Bone marrow (tissue), 2 donors: ENCODE results near the gene KCNIP4.
"Not testable (repeated sequence)": the region's sequence is repeated elsewhere in the genome, so short reads cannot be mapped to it uniquely, and the experiment has no call there.

ENCODE experiments used
- DNase-seq, 2 donors: peaks; one replicate each; lab custom pipeline; 2025; lab: John Stamatoyannopoulos, UW

The KCNIP4 gene

GRCh38 chr4:20844311-20844710, 1104.3 kb downstream of the KCNIP4 start:
- no peak for DNase-seq

DNA sequence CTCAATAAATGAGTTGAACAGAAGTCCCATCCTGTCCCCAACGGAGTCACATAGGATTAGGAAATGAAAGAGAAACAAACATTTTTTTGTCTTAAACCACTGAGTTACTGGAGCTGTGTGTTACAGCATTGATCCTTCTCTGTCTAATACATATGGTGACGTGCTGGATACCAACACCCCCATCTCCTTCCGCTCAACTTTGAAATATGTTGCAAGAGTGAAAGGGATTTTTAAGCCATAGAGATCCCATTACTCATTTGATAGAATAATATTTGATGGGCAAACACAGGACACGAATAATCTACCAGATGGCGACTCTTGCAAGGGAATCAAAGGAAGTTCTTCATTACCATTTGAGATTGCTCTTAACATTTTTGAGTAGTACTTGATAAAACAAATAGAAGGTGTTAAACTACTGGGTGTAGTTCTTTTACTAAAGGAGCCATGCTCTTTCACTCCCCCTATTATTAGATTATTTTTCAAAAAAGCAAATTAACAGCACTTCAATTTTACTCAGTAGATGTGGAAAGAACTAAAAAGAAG, 1107.9 kb downstream of the KCNIP4 start:
- no peak for DNase-seq

GRCh38 chr4:20839957-20840356, 1108.6 kb downstream of the KCNIP4 start:
- DNase-seq = no peak

GRCh38 chr4:20838476-20838875, 1110.1 kb downstream of the KCNIP4 start:
- DNase-seq = no peak

- DNase-seq = no peak
These were observed 1115.7 kb downstream of the KCNIP4 start for GRCh38 chr4:20832826-20833225.

GRCh38 chr4:20831746-20832145, 1116.8 kb downstream of the KCNIP4 start:
- no peak for DNase-seq

DNA sequence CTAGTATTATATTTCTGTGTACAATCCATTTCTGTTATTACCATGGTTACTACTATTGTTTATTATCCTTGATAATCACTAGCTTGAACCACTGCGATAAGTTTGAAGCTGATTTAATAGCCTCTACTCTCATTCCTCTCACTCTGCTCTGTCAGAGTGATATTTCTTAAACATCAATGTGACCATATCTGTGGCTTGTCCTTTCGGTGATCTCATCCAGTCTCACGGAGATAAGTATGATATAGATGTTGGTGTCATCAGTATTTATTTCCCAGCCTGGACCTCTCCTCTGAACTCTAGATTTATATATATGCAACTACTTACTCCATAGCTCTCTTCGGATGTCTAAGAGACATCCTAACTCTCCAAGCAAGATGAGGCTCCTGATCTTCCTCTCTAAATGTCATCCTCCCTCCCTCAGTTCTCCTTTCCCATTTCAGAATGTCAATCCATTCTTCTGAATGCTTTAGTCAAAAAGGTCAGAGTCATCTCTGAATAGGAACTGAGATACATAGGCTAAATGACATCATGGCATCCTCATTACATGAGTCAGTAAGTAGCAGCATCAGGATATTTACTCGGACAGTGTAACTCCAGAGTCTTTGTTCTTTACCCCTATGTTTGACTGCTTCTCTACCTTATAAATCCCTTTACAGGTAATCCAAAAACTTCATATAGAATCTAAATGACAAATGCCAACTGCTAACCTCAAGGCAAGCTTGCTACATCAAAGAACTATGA, 1118.8 kb downstream of the KCNIP4 start:
- no peak for DNase-seq

DNA sequence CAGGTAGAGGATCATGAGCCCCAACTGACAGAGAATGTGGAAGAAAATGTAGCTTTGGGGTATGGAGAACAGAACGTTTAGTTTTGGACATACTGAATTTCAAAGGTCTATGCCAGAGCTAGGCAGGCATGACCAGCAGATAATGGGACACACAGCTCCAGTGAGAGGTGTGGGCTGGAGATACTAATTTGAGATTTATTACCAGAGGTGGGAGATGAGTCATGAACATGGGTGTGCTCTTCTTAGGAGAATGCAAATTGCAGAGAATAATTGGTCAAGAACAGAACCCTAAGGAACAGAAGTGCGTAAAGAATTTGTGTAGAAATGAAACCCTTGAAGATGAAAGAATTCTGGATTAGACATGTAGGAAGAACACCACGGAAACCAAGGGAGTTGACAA, 1123.1 kb downstream of the KCNIP4 start:
- no peak for DNase-seq

GRCh38 chr4:20816287-20816686, 1132.3 kb downstream of the KCNIP4 start:
- DNase-seq = no peak

GRCh38 chr4:20813700-20814099, 1134.9 kb downstream of the KCNIP4 start:
- DNase-seq = no peak

GRCh38 chr4:20809812-20810211, 1138.8 kb downstream of the KCNIP4 start:
- DNase-seq = no peak

GRCh38 chr4:20805716-20806115, 1142.9 kb downstream of the KCNIP4 start:
- no peak for DNase-seq

DNA sequence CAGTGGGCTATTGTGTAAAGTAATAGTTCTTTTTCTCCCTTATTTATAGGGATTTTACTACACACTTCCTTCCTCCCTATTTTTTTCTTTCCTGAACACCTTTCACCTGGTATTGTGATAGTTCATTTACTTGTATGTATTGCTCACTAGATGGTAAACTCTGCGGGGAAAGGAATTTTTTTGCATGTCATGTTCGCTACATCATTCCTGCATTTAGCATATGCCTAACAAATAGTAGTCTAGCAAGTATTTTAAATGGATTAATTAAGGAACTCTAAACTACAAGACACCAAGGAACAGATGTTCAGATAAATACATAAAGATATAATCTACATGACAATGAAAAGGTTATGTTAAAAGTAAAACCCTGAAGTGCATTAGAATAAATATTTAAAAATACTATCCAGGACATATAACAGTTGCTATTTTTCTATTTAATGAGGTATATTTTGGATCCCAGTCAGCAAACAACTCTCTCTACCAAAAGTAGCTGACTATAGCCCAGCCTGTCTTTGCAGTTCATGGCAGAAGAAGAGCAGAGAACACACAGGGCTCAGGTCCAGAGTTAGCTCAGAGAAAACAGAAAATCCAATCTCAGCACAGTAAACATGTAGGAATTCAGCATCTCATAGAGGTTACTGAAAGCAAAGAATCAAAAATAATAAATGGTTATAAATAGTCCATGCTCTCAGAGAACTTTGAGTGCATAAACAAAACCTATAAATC, 1160.5 kb downstream of the KCNIP4 start:
- no peak for DNase-seq

DNA sequence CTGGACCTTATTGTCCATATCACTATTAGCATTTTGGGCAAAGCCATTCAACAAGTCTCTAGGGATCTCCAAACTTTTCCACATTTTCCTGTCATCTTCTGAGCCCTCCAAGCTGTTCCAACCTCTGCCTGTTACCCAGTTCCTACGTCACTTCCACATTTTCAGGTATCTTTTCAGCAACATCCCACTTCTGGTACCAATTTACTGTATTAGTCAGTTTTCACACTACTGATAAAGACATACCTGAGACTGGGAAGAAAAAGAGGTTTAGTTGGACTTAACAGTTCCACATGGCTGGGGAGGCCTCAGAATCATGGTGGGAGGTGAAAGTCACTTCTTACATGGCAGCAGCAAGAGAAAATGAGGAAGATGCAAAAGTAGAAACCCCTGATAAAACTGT, 1165.4 kb downstream of the KCNIP4 start:
- not testable (repeated sequence) for DNase-seq

- DNase-seq = no peak
These were observed 1169.7 kb downstream of the KCNIP4 start for GRCh38 chr4:20778896-20779295.

GRCh38 chr4:20773144-20773997, 1175.2 kb downstream of the KCNIP4 start:
- peak in 1 of 2 donors; percentile 8 for DNase-seq

GRCh38 chr4:20764366-20764992, 1184.1 kb downstream of the KCNIP4 start:
- DNase-seq = no peak

DNA sequence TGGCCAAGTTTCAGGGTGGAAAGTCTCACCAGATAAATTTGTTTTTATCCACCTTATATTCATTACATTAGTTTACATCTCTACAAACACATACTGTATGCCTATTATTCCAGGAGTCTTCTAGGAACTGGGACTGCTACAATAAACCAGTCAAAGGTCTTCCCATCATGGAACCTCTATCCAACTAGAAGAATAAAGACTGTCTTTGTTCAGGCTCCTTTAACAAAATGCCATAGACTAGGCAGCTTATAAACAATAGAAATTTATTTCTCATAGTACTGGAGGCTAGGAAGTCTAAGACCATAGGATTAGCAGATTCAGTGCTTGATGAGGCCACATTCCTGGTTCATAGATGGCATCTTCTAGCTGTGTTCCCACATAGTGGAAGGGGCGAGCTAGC, 1186.7 kb downstream of the KCNIP4 start:
- DNase-seq = no peak

DNA sequence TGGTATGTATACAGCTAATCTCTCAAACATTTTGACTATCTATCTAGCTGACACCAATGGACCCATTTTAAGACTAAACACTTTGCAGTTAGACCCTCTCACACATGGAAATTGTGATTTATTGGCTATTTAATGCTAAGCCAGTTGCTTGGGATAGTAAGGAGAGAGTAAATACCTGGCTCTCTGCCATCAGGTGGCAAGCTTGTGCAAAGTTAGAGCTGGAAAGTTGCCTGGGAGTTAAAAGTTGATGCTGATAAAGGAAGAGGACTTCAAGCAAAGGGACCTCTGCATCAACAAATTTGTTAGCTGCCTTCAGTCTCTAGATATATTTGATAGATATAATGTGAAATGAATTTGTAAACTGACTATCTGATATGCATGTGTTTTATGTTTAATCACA, 1187.2 kb downstream of the KCNIP4 start:
- DNase-seq = no peak

GRCh38 chr4:20760053-20760452, 1188.5 kb downstream of the KCNIP4 start:
- DNase-seq = no peak

DNA sequence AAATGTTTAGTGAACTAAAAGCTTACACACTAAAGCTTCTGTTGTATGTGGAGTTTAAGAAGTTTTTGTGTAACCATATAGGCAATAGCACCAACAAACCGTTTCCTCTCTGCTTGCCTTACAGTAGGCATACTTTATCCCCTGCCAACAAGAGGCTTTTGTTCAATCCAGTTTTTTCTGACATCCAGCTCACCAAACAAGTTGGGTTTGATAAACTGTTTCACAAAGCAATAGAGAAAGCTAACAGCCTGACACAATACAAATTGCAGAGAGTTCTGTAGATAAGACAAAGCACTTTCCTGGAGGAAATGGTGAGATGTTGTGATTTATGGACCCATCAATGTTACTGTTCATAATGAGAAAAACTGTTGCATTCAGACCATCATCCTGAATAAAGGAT, 1194.5 kb downstream of the KCNIP4 start:
- no peak for DNase-seq

GRCh38 chr4:20752641-20753040, 1195.9 kb downstream of the KCNIP4 start:
- DNase-seq = no peak
